Uterus (tissue), 2 donors: ENCODE data around the gene CACNB4.

Experiments
- CTCF ChIP-seq, 4 experiments: fragments of 200-600 bp in 2 of 4; fragments of 450-650 bp in 2 of 4; sonication (generic) in 2 of 4; IDR thresholded peaks; one replicate each; pipeline ENCODE4 v1.5.1; 2016 to 2019; ENCODE audit warnings: antibody characterized with exemption in 4 of 4, mild to moderate bottlenecking in 2 of 4, moderate library complexity in 1 of 4
- POLR2A ChIP-seq, 2 donors: fragments of 450-650 bp; IDR thresholded peaks; one replicate each; pipeline ENCODE4 v1.6.1; 2016; ENCODE audit warnings: antibody characterized with exemption in 2 of 2, mild to moderate bottlenecking in 1 of 2, moderate library complexity in 1 of 2

- no peak for TF ChIP-seq POLR2A (IDR thresholded peaks at IDR 0.05)
- no peak for TF ChIP-seq CTCF (IDR thresholded peaks at IDR 0.05)
Measured at GRCh38 chr2:151907286-151908203, 191.3 kb downstream of the CACNB4 start.
